ENCODE data around the gene EIF3I.

Gene EIF3I

DNA sequence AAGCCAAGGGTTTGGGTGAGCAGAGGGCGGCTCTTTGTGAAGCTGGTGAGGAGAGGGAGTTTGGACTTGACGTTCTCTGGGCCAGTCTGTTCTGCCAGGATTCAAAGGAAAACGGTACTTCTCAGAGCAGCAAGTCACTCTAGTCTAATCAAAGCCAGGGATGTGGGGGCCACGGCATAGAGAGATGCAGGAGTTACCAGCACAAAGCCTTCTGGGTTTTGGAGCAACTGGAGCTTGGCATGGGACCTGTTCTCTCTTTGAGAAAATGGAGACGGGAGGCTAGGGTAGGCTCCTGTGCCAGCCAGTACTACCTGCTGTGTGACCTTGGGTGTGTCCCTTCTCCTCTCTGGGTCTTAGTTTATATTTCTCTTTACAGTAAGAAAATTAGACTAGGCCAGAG is 40.6 kb upstream of the EIF3I start:
- no peak overlapping the region for H2BK15ac ChIP-seq (ENCODE audit: low read length)
- H3K36me3 ChIP-seq (replicated peaks in 1 of 2; ENCODE audit: control insufficient read depth in 2 of 2, insufficient read depth in 2 of 2, low read length in 2 of 2), result peaks cover 26 to 55% of the 10 kb centered on the region in 2 donors
- no peak overlapping the region for H3K4ac ChIP-seq (ENCODE audit: low read length)
- no peak overlapping the region for H2AK5ac ChIP-seq (ENCODE audit: low read depth, low read length)
- no peak overlapping the region for H4K91ac ChIP-seq (ENCODE audit: low read depth, low read length, poor library complexity)
- no peak overlapping the region for H3K9ac ChIP-seq (ENCODE audit: low read depth, low read length, poor library complexity)
- no peak overlapping the region for H2BK5ac ChIP-seq (ENCODE audit: low read length)
- H3K4me2 ChIP-seq (ENCODE audit: insufficient read depth, low read length, poor library complexity, severe bottlenecking), result peak overlapping the region; percentile 3
- no peak overlapping the region for H2BK12ac ChIP-seq (ENCODE audit: low read length)
- H3K27me3 ChIP-seq (ENCODE audit: control insufficient read depth in 3 of 3, insufficient read depth in 3 of 3, low read depth in 1 of 3, low read length in 3 of 3), result no peaks in the 10 kb centered on the region
- no peak overlapping the region for H2BK120ac ChIP-seq (ENCODE audit: low read depth, low read length)
- DNase-seq (ENCODE audit: low spot score), result no peak
- H2AFZ ChIP-seq (ENCODE audit: low read length), result no peak overlapping the region
- no peaks in the 10 kb centered on the region for H3K9me3 ChIP-seq (replicated peaks in 1 of 2; ENCODE audit: control insufficient read depth in 2 of 2, insufficient read depth in 1 of 2, low read depth in 1 of 2, low read length in 2 of 2)
- H3K23ac ChIP-seq (ENCODE audit: low read depth, low read length, poor library complexity), result peak overlapping the region; percentile 23
- no peak overlapping the region for H3K18ac ChIP-seq (ENCODE audit: low read length)
- H3K4me3 ChIP-seq (ENCODE audit: low read length in 2 of 2), result peak overlapping the region in 1 of 2 donors; percentile 71
- no peak overlapping the region for H3K27ac ChIP-seq (replicated peaks; ENCODE audit: low read length)
- no peak overlapping the region for H3K14ac ChIP-seq (ENCODE audit: low read length)
- no CpG with 5 or more reads among the region's 5 CpGs for WGBS, 2 donors (ENCODE audit: extremely low coverage in 2 of 2, insufficient read length in 2 of 2, insufficient replicate concordance in 1 of 2)
- H3K4me1 ChIP-seq (ENCODE audit: control insufficient read depth in 2 of 2, insufficient read depth in 1 of 2, low read depth in 1 of 2, low read length in 2 of 2), result peaks cover 11 to 15% of the 10 kb centered on the region in 2 donors
- no peak overlapping the region for H4K8ac ChIP-seq (ENCODE audit: low read depth, low read length)
- H3K79me1 ChIP-seq (ENCODE audit: low read depth, low read length), result peaks cover 11% of the 10 kb centered on the region

DNA sequence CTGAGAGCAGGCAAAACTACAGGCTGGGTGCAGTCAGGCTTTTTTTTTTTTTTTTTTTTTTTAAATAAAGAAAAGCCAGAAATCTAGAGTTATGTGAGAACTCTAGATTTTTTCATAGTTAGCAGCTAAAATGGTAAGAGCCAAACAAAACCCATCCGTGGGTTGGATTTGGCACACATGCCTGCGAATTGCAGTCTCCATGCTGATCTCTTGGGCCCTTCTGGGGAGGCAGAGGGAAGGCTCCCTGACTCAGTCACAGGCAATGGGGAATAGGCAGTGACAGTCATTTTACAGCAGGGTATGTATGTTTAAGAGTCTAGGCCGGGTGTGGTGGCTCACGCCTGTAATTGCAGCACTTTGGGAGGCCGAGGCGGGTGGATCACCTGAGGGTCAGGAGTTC is 40.1 kb upstream of the EIF3I start:
- Histone ChIP-seq H3K4ac (ENCODE audit: low read length) (no peak overlapping the region), H2AFZ (ENCODE audit: low read length) (no peak overlapping the region), H3K4me3 (ENCODE audit: low read length in 2 of 2) (no peak overlapping the region), H3K79me1 (ENCODE audit: low read depth, low read length) (peaks cover 11% of the 10 kb centered on the region), H3K27ac (replicated peaks; ENCODE audit: low read length) (no peak overlapping the region), H2BK15ac (ENCODE audit: low read length) (no peak overlapping the region), H2AK5ac (ENCODE audit: low read depth, low read length) (no peak overlapping the region), H4K91ac (ENCODE audit: low read depth, low read length, poor library complexity) (no peak overlapping the region), H3K27me3 (ENCODE audit: control insufficient read depth in 3 of 3, insufficient read depth in 3 of 3, low read depth in 1 of 3, low read length in 3 of 3) (no peaks in the 10 kb centered on the region), H4K8ac (ENCODE audit: low read depth, low read length) (no peak overlapping the region), H3K36me3 (replicated peaks in 1 of 2; ENCODE audit: control insufficient read depth in 2 of 2, insufficient read depth in 2 of 2, low read length in 2 of 2) (peaks cover 27 to 60% of the 10 kb centered on the region in 2 donors), H3K4me2 (ENCODE audit: insufficient read depth, low read length, poor library complexity, severe bottlenecking) (no peak overlapping the region), H2BK120ac (ENCODE audit: low read depth, low read length) (no peak overlapping the region), H3K4me1 (ENCODE audit: control insufficient read depth in 2 of 2, insufficient read depth in 1 of 2, low read depth in 1 of 2, low read length in 2 of 2) (peaks cover 11 to 15% of the 10 kb centered on the region in 2 donors), H3K14ac (ENCODE audit: low read length) (no peak overlapping the region), H3K18ac (ENCODE audit: low read length) (no peak overlapping the region), H3K9ac (ENCODE audit: low read depth, low read length, poor library complexity) (no peak overlapping the region), H2BK5ac (ENCODE audit: low read length) (no peak overlapping the region), H3K23ac (ENCODE audit: low read depth, low read length, poor library complexity) (no peak overlapping the region), H2BK12ac (ENCODE audit: low read length) (no peak overlapping the region), H3K9me3 (replicated peaks in 1 of 2; ENCODE audit: control insufficient read depth in 2 of 2, insufficient read depth in 1 of 2, low read depth in 1 of 2, low read length in 2 of 2) (no peaks in the 10 kb centered on the region)
- no CpG with 5 or more reads among the region's 6 CpGs for whole genome bisulfite sequencing, 2 donors (ENCODE audit: extremely low coverage in 2 of 2, insufficient read length in 2 of 2, insufficient replicate concordance in 1 of 2)
- DNase-seq (ENCODE audit: low spot score), result no peak

DNA sequence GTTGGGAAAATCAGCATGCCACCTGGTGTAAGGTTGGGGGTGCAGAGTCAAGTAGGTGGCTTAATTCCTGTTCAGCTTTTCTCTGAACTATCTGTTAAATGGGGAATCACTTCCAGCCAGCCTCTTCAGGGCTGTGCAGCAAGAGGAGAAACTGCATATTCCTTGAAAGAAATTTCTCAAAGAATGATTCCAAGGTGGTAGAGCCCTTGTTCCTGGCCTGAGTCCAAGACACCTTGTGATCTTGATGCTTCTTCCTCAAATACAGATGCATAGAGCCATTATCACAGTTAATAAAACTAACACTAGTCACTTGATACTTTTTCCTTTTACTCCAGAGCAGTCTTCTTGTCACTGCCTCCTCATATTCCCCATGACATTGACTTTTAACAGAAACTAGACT is 37.6 kb upstream of the EIF3I start:
- Histone ChIP-seq H3K9me3 (replicated peaks in 1 of 2; ENCODE audit: control insufficient read depth in 2 of 2, insufficient read depth in 1 of 2, low read depth in 1 of 2, low read length in 2 of 2) (no peaks in the 10 kb centered on the region), H3K14ac (ENCODE audit: low read length) (no peak overlapping the region), H4K91ac (ENCODE audit: low read depth, low read length, poor library complexity) (no peak overlapping the region), H2BK15ac (ENCODE audit: low read length) (no peak overlapping the region), H3K27ac (replicated peaks; ENCODE audit: low read length) (no peak overlapping the region), H3K36me3 (replicated peaks in 1 of 2; ENCODE audit: control insufficient read depth in 2 of 2, insufficient read depth in 2 of 2, low read length in 2 of 2) (peaks cover 46 to 86% of the 10 kb centered on the region in 2 donors), H4K8ac (ENCODE audit: low read depth, low read length) (no peak overlapping the region), H2AFZ (ENCODE audit: low read length) (no peak overlapping the region), H3K18ac (ENCODE audit: low read length) (no peak overlapping the region), H2BK120ac (ENCODE audit: low read depth, low read length) (no peak overlapping the region), H3K79me1 (ENCODE audit: low read depth, low read length) (peaks cover 11% of the 10 kb centered on the region), H3K4ac (ENCODE audit: low read length) (no peak overlapping the region), H2BK5ac (ENCODE audit: low read length) (no peak overlapping the region), H2BK12ac (ENCODE audit: low read length) (no peak overlapping the region), H3K9ac (ENCODE audit: low read depth, low read length, poor library complexity) (no peak overlapping the region), H3K23ac (ENCODE audit: low read depth, low read length, poor library complexity) (no peak overlapping the region), H2AK5ac (ENCODE audit: low read depth, low read length) (no peak overlapping the region), H3K4me3 (ENCODE audit: low read length in 2 of 2) (peak overlapping the region in 1 of 2 donors; percentile 49), H3K4me2 (ENCODE audit: insufficient read depth, low read length, poor library complexity, severe bottlenecking) (no peak overlapping the region), H3K4me1 (ENCODE audit: control insufficient read depth in 2 of 2, insufficient read depth in 1 of 2, low read depth in 1 of 2, low read length in 2 of 2) (peaks cover 7 to 8% of the 10 kb centered on the region in 2 donors), H3K27me3 (ENCODE audit: control insufficient read depth in 3 of 3, insufficient read depth in 3 of 3, low read depth in 1 of 3, low read length in 3 of 3) (no peaks in the 10 kb centered on the region)
- DNase-seq (ENCODE audit: low spot score), result no peak

DNA sequence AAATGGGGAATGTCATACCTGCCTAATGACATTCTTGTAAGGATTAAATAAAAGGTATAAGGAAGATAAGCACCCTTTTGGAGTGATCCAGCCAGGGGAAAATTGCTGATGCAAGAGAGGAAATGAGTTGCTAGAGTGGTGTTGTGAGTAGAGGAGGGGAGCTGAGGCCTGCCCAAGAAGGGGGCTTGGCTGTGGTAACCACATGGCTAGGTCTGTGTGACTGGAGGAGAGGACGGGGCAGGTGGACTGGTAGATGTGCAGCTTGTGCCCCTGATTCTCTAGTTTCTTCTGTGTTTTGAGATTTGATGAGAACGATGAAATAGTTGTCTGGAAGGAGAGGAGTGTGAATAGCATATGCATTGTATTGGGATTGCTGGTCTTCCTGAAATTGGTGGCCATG is 36.1 kb upstream of the EIF3I start:
- Histone ChIP-seq H2BK120ac (ENCODE audit: low read depth, low read length) (no peak overlapping the region), H3K79me1 (ENCODE audit: low read depth, low read length) (peaks cover 4% of the 10 kb centered on the region), H3K27ac (replicated peaks; ENCODE audit: low read length) (no peak overlapping the region), H4K8ac (ENCODE audit: low read depth, low read length) (no peak overlapping the region), H3K18ac (ENCODE audit: low read length) (no peak overlapping the region), H2BK5ac (ENCODE audit: low read length) (no peak overlapping the region), H3K27me3 (ENCODE audit: control insufficient read depth in 3 of 3, insufficient read depth in 3 of 3, low read depth in 1 of 3, low read length in 3 of 3) (no peaks in the 10 kb centered on the region), H2AFZ (ENCODE audit: low read length) (no peak overlapping the region), H3K23ac (ENCODE audit: low read depth, low read length, poor library complexity) (no peak overlapping the region), H3K4ac (ENCODE audit: low read length) (no peak overlapping the region), H3K14ac (ENCODE audit: low read length) (no peak overlapping the region), H3K4me1 (ENCODE audit: control insufficient read depth in 2 of 2, insufficient read depth in 1 of 2, low read depth in 1 of 2, low read length in 2 of 2) (peaks cover 2 to 4% of the 10 kb centered on the region in 2 donors), H2BK12ac (ENCODE audit: low read length) (no peak overlapping the region), H3K4me2 (ENCODE audit: insufficient read depth, low read length, poor library complexity, severe bottlenecking) (no peak overlapping the region), H3K36me3 (replicated peaks in 1 of 2; ENCODE audit: control insufficient read depth in 2 of 2, insufficient read depth in 2 of 2, low read length in 2 of 2) (peaks cover 57 to 92% of the 10 kb centered on the region in 2 donors), H2AK5ac (ENCODE audit: low read depth, low read length) (no peak overlapping the region), H3K9me3 (replicated peaks in 1 of 2; ENCODE audit: control insufficient read depth in 2 of 2, insufficient read depth in 1 of 2, low read depth in 1 of 2, low read length in 2 of 2) (no peaks in the 10 kb centered on the region), H2BK15ac (ENCODE audit: low read length) (no peak overlapping the region), H3K9ac (ENCODE audit: low read depth, low read length, poor library complexity) (no peak overlapping the region), H3K4me3 (ENCODE audit: low read length in 2 of 2) (no peak overlapping the region), H4K91ac (ENCODE audit: low read depth, low read length, poor library complexity) (no peak overlapping the region)
- 100% methylated on average over 1 of the region's 2 CpGs; no CpG with 5 or more reads in 1 of the 2 donors for WGBS, 2 donors (ENCODE audit: extremely low coverage in 2 of 2, insufficient read length in 2 of 2, insufficient replicate concordance in 1 of 2)
- DNase-seq (ENCODE audit: low spot score), result no peak
